Neural progenitor cell (in vitro differentiated cells): ENCODE measurements around the gene PMPCA. TPM values are rescaled to one million over a fixed set of nuclear protein-coding genes. Genes with fewer than 3 reads are reported as not detected.

Source experiments
- DNase-seq: peaks from one replicate; pipeline ENCODE4 v3.0.0-alpha.2; 2016; ENCODE audit warnings: low spot score
- H2AFZ ChIP-seq: fragments of 200-600 bp; sonication (generic); replicated peaks from 2 replicates; pipeline ENCODE4 v1.6.1; 2016; ENCODE audit warnings: antibody characterized with exemption
- H3F3A ChIP-seq: fragments of 200-600 bp; sonication (generic); 2 replicates; pipeline ENCODE4 v1.6.1; 2016; ENCODE audit warnings: antibody characterized with exemption, low read depth
- H3K27ac ChIP-seq: fragments of 200-600 bp; sonication (generic); 2 replicates; pipeline ENCODE4 v1.5.1; 2016; ENCODE audit warnings: mild to moderate bottlenecking
- H3K27me3 ChIP-seq: fragments of 200-600 bp; sonication (generic); 2 replicates; pipeline ENCODE4 v1.6.1; 2016; ENCODE audit warnings: mild to moderate bottlenecking, moderate library complexity
- H3K36me3 ChIP-seq: fragments of 200-600 bp; sonication (generic); 2 replicates; pipeline ENCODE4 v1.5.1; 2016
- H3K4me1 ChIP-seq: fragments of 200-600 bp; sonication (generic); 2 replicates; pipeline ENCODE4 v1.6.1; 2016; ENCODE audit warnings: mixed run types
- H3K4me2 ChIP-seq: fragments of 200-600 bp; sonication (generic); 2 replicates; pipeline ENCODE4 v1.6.1; 2016
- H3K4me3 ChIP-seq: fragments of 200-600 bp; sonication (generic); 2 replicates; pipeline ENCODE4 v1.5.1; 2016
- H3K79me2 ChIP-seq: fragments of 200-600 bp; sonication (generic); 2 replicates; pipeline ENCODE4 v1.6.1; 2016; ENCODE audit warnings: low read depth
- H3K9ac ChIP-seq: fragments of 200-600 bp; sonication (generic); 2 replicates; pipeline ENCODE4 v1.6.1; 2016
- H3K9me3 ChIP-seq: fragments of 200-600 bp; sonication (generic); 2 replicates; pipeline ENCODE4 v1.5.1; 2016; ENCODE audit warnings: low read depth
- H4K20me1 ChIP-seq: fragments of 200-600 bp; sonication (generic); 2 replicates; pipeline ENCODE4 v1.6.1; 2016; ENCODE audit warnings: low read depth
- H3K27ac Mint-ChIP-seq: 3 replicates; pipeline ENCODE4 v1.8.0; 2021; ENCODE audit warnings: mixed read lengths
- H3K27me3 Mint-ChIP-seq: 2 replicates; pipeline ENCODE4 v1.8.0; 2022; ENCODE audit warnings: low read depth, mild to moderate bottlenecking, inconsistent platforms, moderate library complexity, mixed read lengths; ENCODE audit not compliant: insufficient read depth
- H3K36me3 Mint-ChIP-seq: 3 replicates; pipeline ENCODE4 v1.8.0; 2021; ENCODE audit warnings: mixed read lengths
- H3K4me1 Mint-ChIP-seq: 3 replicates; pipeline ENCODE4 v1.8.0; 2021; ENCODE audit warnings: mixed read lengths
- H3K4me3 Mint-ChIP-seq: 3 replicates; pipeline ENCODE4 v1.8.0; 2021; ENCODE audit warnings: mild to moderate bottlenecking, moderate library complexity, mixed read lengths
- H3K9me3 Mint-ChIP-seq: 3 replicates; pipeline ENCODE4 v1.8.0; 2020; ENCODE audit warnings: mixed read lengths
- EZH2 ChIP-seq: fragments of 200-600 bp; sonication (generic); IDR thresholded peaks from 2 replicates; pipeline ENCODE4 v1.6.1; 2017; ENCODE audit warnings: antibody characterized with exemption, mild to moderate bottlenecking, moderate library complexity
- EZH2phosphoT487 ChIP-seq: fragments of 200-600 bp; sonication (generic); IDR thresholded peaks from 2 replicates; pipeline ENCODE4 v1.6.1; 2017; ENCODE audit warnings: antibody characterized with exemption
- total RNA-seq: library from RNA; depleted of rRNA; stranded (reverse); fragments of >200 nt; gene quantifications from 2 replicates; pipeline ENCODE4 v1.2.3, GENCODE V29; 2015; ENCODE audit warnings: low replicate concordance
- TF ChIP-seq, protein P1 (sequence below): fragments of 200-600 bp; sonication (generic); IDR thresholded peaks from 2 replicates; pipeline ENCODE4 v1.5.1; 2017; ENCODE audit warnings: antibody characterized with exemption, mild to moderate bottlenecking

Gene PMPCA
- total RNA-seq, 1 donor from 2014 or later, result 51.3 TPM

GRCh38 chr9:136387217-136387616 is 23.2 kb upstream of the PMPCA start:
- H3K4me3 ChIP-seq, result no peak overlapping the region
- no peaks in the 10 kb centered on the region for H3K9me3 ChIP-seq
- Mint-ChIP-seq H3K27ac (no peak overlapping the region), H3K4me3 (peak overlapping the region; percentile 53), H3K4me1 (no peaks in the 10 kb centered on the region), H3K27me3 (no peaks in the 10 kb centered on the region), H3K36me3 (peaks cover 20% of the 10 kb centered on the region), H3K9me3 (no peaks in the 10 kb centered on the region)
- H3K79me2 ChIP-seq, result no peaks in the 10 kb centered on the region
- no peak overlapping the region for H2AFZ ChIP-seq
- H3F3A ChIP-seq, result no peaks in the 10 kb centered on the region
- no peak overlapping the region for H3K9ac ChIP-seq
- no peak overlapping the region for H3K27ac ChIP-seq
- H3K27me3 ChIP-seq, result no peaks in the 10 kb centered on the region
- no peak overlapping the region for H3K4me2 ChIP-seq
- H4K20me1 ChIP-seq, result no peaks in the 10 kb centered on the region
- DNase-seq, result no peak
- no peaks in the 10 kb centered on the region for H3K4me1 ChIP-seq
- H3K36me3 ChIP-seq, result peaks cover 3% of the 10 kb centered on the region
- TF ChIP-seq, protein P1, sequence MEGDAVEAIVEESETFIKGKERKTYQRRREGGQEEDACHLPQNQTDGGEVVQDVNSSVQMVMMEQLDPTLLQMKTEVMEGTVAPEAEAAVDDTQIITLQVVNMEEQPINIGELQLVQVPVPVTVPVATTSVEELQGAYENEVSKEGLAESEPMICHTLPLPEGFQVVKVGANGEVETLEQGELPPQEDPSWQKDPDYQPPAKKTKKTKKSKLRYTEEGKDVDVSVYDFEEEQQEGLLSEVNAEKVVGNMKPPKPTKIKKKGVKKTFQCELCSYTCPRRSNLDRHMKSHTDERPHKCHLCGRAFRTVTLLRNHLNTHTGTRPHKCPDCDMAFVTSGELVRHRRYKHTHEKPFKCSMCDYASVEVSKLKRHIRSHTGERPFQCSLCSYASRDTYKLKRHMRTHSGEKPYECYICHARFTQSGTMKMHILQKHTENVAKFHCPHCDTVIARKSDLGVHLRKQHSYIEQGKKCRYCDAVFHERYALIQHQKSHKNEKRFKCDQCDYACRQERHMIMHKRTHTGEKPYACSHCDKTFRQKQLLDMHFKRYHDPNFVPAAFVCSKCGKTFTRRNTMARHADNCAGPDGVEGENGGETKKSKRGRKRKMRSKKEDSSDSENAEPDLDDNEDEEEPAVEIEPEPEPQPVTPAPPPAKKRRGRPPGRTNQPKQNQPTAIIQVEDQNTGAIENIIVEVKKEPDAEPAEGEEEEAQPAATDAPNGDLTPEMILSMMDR, result no peak
- TF ChIP-seq EZH2phosphoT487, result no peak
- TF ChIP-seq EZH2, result no peak

- H4K20me1 ChIP-seq, result no peaks in the 10 kb centered on the region
- peaks cover 3% of the 10 kb centered on the region for H3K36me3 ChIP-seq
- no peak overlapping the region for H3K4me3 Mint-ChIP-seq
- no peaks in the 10 kb centered on the region for H3K4me1 Mint-ChIP-seq
- H3K27me3 ChIP-seq, result no peaks in the 10 kb centered on the region
- H3K4me2 ChIP-seq, result no peak overlapping the region
- no peak for DNase-seq
- H3K4me1 ChIP-seq, result no peaks in the 10 kb centered on the region
- no peaks in the 10 kb centered on the region for H3K27me3 Mint-ChIP-seq
- no peaks in the 10 kb centered on the region for H3K9me3 Mint-ChIP-seq
- no peak overlapping the region for H3K4me3 ChIP-seq
- no peaks in the 10 kb centered on the region for H3K9me3 ChIP-seq
- H3K9ac ChIP-seq, result no peak overlapping the region
- no peak overlapping the region for H3K27ac Mint-ChIP-seq
- H3K27ac ChIP-seq, result no peak overlapping the region
- H3K79me2 ChIP-seq, result no peaks in the 10 kb centered on the region
- H2AFZ ChIP-seq, result no peak overlapping the region
- H3F3A ChIP-seq, result no peaks in the 10 kb centered on the region
- H3K36me3 Mint-ChIP-seq, result peaks cover 20% of the 10 kb centered on the region
- TF ChIP-seq EZH2phosphoT487, result no peak
- TF ChIP-seq, protein P1, result no peak
- no peak for TF ChIP-seq EZH2
Observed at GRCh38 chr9:136389396-136389795, 21.1 kb upstream of the PMPCA start.

DNA sequence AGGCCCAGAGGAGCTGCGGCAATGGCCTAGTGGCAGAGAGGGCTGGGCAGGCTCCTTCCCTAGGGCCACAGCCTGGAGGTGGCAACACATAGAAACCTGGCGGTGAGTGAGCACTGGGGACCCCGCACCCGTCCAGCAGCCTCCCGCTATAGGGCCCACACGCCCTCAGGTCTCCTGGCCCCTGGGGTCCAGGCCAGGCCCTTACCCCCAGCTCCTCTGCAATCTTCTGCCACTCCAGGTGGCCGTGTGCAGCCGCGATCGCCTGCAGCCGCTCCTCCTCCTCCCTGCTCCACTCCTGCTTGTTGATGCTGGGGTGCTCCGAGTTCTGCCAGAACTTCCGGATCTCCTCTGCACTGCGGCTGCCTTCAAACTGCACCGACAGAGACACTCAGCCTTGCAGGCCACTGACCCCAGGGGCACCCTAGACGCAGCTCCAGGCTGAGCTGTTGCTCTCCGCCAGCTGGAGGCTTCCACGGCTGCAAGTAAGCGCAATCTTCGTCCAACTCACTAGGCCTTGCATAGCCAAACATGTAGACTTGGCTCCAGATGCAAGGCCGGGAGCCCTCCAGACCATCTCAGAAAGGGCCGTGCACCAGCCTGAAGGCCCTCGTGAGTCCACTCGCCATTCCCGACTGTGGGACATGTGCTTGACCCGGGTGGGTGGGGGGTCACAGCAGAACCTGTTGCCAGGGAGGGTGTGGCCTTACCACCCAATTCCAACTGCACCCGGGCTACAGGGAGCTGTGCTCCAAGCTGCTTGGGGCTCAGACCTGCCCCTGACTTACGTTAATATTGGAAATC is 18.5 kb upstream of the PMPCA start:
- H3K9me3 Mint-ChIP-seq, result no peaks in the 10 kb centered on the region
- no peak overlapping the region for H3K27ac Mint-ChIP-seq
- no peaks in the 10 kb centered on the region for H3K4me1 Mint-ChIP-seq
- H3K4me2 ChIP-seq, result no peak overlapping the region
- H3K36me3 Mint-ChIP-seq, result peaks cover 16% of the 10 kb centered on the region
- no peak overlapping the region for H3K4me3 ChIP-seq
- no peaks in the 10 kb centered on the region for H3K4me1 ChIP-seq
- H3K9me3 ChIP-seq, result no peaks in the 10 kb centered on the region
- H3F3A ChIP-seq, result no peaks in the 10 kb centered on the region
- no peaks in the 10 kb centered on the region for H3K27me3 ChIP-seq
- no peak overlapping the region for H3K4me3 Mint-ChIP-seq
- no peaks in the 10 kb centered on the region for H3K27me3 Mint-ChIP-seq
- H3K27ac ChIP-seq, result no peak overlapping the region
- no peak overlapping the region for H2AFZ ChIP-seq
- H3K79me2 ChIP-seq, result no peaks in the 10 kb centered on the region
- peaks cover 4% of the 10 kb centered on the region for H4K20me1 ChIP-seq
- DNase-seq, result no peak
- no peak overlapping the region for H3K9ac ChIP-seq
- no peaks in the 10 kb centered on the region for H3K36me3 ChIP-seq
- TF ChIP-seq EZH2phosphoT487, result no peak
- TF ChIP-seq, protein P1, result no peak
- no peak for TF ChIP-seq EZH2
